Measurements from ENCODE around the gene FAM228B.

Gene FAM228B

DNA sequence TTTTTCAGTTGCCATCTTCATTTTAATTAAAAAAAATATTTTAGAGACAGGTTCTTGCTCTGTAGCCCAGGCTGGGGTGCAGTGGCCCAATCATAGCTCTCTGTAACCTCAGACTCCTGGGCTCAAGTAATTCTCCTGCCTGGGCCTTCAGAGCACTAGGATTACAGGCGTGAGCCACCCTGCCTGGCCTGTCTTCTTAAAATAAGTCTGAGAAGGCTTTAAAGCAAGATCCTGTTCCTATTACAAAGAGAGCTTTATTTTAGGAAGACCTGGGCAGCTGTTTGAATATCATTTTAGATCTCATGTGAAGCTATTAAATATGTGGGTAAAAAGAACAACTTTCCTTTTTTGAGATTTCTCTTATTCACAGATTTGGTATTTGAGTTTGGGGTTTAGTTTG, 53.1 kb downstream of the FAM228B start:
- TF ChIP-seq CTCF (IDR thresholded peaks at IDR 0.05), result no peak
- Histone ChIP-seq H3K27me3 (no peaks in the 10 kb centered on the region), H3K4me3 (no peak overlapping the region), H3K27ac (no peak overlapping the region), H3K36me3 (no peaks in the 10 kb centered on the region), H3K9me3 (no peaks in the 10 kb centered on the region), H3K4me1 (no peaks in the 10 kb centered on the region)
- no peak for DNase-seq
- intact Hi-C loops (cut with DNase I; ENCODE audit: low total_unique reads), result no loop called here

GRCh38 chr2:24179683-24180082, 56.4 kb downstream of the FAM228B start:
- Histone ChIP-seq H3K27me3 (no peaks in the 10 kb centered on the region), H3K4me1 (no peaks in the 10 kb centered on the region), H3K4me3 (no peak overlapping the region), H3K9me3 (no peaks in the 10 kb centered on the region), H3K36me3 (no peaks in the 10 kb centered on the region), H3K27ac (no peak overlapping the region)
- no peak for DNase-seq
- no peak for TF ChIP-seq CTCF (IDR thresholded peaks at IDR 0.05)
- intact Hi-C loops (cut with DNase I; ENCODE audit: low total_unique reads), result no loop called here

GRCh38 chr2:24181849-24182248, 58.6 kb downstream of the FAM228B start:
- no peak overlapping the region for H3K4me3 ChIP-seq

GRCh38 chr2:24182507-24182906, 59.2 kb downstream of the FAM228B start:
- Histone ChIP-seq H3K4me1 (no peaks in the 10 kb centered on the region), H3K27me3 (no peaks in the 10 kb centered on the region), H3K4me3 (no peak overlapping the region), H3K36me3 (peaks cover 0 to 8% (median 0%) of the 10 kb centered on the region in 3 donors), H3K9me3 (no peaks in the 10 kb centered on the region), H3K27ac (no peak overlapping the region)
- intact Hi-C loops (cut with DNase I; ENCODE audit: low total_unique reads), result no loop called here
- no peak for TF ChIP-seq CTCF (IDR thresholded peaks at IDR 0.05)
- DNase-seq, result no peak

More at GRCh38 chr2:24181849-24182248, 58.6 kb downstream of the FAM228B start:
- no peak overlapping the region for H3K27ac ChIP-seq
- DNase-seq, result no peak
- no peak for TF ChIP-seq CTCF (IDR thresholded peaks at IDR 0.05)
- intact Hi-C loops (cut with DNase I; ENCODE audit: low total_unique reads), result no loop called here
- peaks cover 0 to 8% (median 0%) of the 10 kb centered on the region in 3 donors for H3K36me3 ChIP-seq
- H3K27me3 ChIP-seq, result no peaks in the 10 kb centered on the region
- no peaks in the 10 kb centered on the region for H3K9me3 ChIP-seq
- no peaks in the 10 kb centered on the region for H3K4me1 ChIP-seq

DNA sequence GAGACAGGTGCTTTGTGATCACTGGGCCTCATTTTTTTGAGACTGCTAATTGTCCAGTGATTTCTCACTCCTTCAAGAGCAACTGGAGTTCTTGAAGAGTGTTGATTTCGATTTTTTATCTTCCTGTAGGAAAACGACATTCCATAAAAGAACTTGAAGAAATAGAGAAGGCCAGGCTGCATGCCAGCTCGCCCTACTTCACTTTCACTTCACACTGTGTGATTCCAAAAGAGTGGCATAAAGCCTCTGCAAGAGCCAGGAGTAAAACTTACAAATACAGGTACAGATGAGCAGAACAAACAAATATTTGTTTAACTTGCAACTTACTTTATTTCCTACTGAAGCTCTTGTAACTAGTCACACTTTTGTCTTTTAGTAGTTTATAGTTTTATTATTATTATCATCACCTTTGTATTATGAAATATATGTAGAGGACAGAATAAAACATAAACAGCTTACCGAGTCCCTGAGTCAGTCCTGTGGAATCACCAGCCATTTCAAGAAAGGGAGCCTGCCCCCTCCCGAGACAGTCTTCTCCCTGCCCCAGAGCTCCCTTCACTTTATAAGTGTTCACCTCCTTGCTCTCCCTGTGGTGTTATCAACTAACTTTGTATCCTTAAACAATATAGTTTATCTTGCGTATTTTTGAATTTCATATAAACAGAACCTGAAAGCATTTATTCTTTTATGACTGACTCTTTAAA, 60.2 kb downstream of the FAM228B start:
- H3K27ac ChIP-seq, result no peak overlapping the region
- peaks cover 0 to 8% (median 0%) of the 10 kb centered on the region in 3 donors for H3K36me3 ChIP-seq
- intact Hi-C loops (cut with DNase I; ENCODE audit: low total_unique reads), result no loop called here
- no peak for TF ChIP-seq CTCF (IDR thresholded peaks at IDR 0.05)
- no peaks in the 10 kb centered on the region for H3K9me3 ChIP-seq
- H3K27me3 ChIP-seq, result no peaks in the 10 kb centered on the region
- no peak for DNase-seq
- no peaks in the 10 kb centered on the region for H3K4me1 ChIP-seq
- no peak overlapping the region for H3K4me3 ChIP-seq
